GM21390 (cell line): ENCODE results near the gene UXS1.
"Not testable (repeated sequence)": the region's sequence is repeated elsewhere in the genome, so short reads cannot be mapped to it uniquely, and the experiment has no call there.

Source experiments
- ATAC-seq: cut with Tn5 transposase; IDR thresholded peaks from one replicate; pipeline ENCODE4 v1.9.1; 2021; ENCODE audit not compliant: unreplicated experiment

The UXS1 gene

GRCh38 chr2:106193977-106194778, at the start of gene UXS1:
Gene UXS1 (minus strand): TSS chr2:106194301. CDS start chr2:106194241, 60 bp downstream.
- peak; percentile 65 for ATAC-seq

GRCh38 chr2:106239491-106239890, 45.4 kb upstream of the UXS1 start:
- not testable (repeated sequence) for ATAC-seq

- ATAC-seq: not testable (repeated sequence)
Observed at GRCh38 chr2:106235392-106235791, 41.3 kb upstream of the UXS1 start.

- no peak for ATAC-seq
Observed at GRCh38 chr2:106233350-106233706, 39.2 kb upstream of the UXS1 start.

GRCh38 chr2:106232638-106233349, 38.7 kb upstream of the UXS1 start:
- no peak for ATAC-seq

- ATAC-seq: no peak
Observed at GRCh38 chr2:106223347-106223746, 29.2 kb upstream of the UXS1 start.

- not testable (repeated sequence) for ATAC-seq
Observed at GRCh38 chr2:106222057-106222456, 28.0 kb upstream of the UXS1 start.

GRCh38 chr2:106219813-106220212, 25.7 kb upstream of the UXS1 start:
- ATAC-seq: no peak

- ATAC-seq: not testable (repeated sequence)
Observed at GRCh38 chr2:106219157-106219556, 25.1 kb upstream of the UXS1 start.

- ATAC-seq: no peak
Observed at GRCh38 chr2:106208874-106209273, 14.8 kb upstream of the UXS1 start.

- no peak for ATAC-seq
Observed at GRCh38 chr2:106208399-106208798, 14.3 kb upstream of the UXS1 start.

- ATAC-seq: no peak
Observed at GRCh38 chr2:106207246-106207645, 13.1 kb upstream of the UXS1 start.

GRCh38 chr2:106205488-106205887, 11.4 kb upstream of the UXS1 start:
- ATAC-seq: no peak

GRCh38 chr2:106204551-106204950, 10.4 kb upstream of the UXS1 start:
- not testable (repeated sequence) for ATAC-seq

- no peak for ATAC-seq
Observed at GRCh38 chr2:106201661-106202060, 7.6 kb upstream of the UXS1 start.

GRCh38 chr2:106197878-106198277, 3.8 kb upstream of the UXS1 start:
- no peak for ATAC-seq

GRCh38 chr2:106195981-106196380, 1.9 kb upstream of the UXS1 start:
- ATAC-seq: no peak

GRCh38 chr2:106195456-106195855, 1.4 kb upstream of the UXS1 start:
- no peak for ATAC-seq

- no peak for ATAC-seq
Observed at GRCh38 chr2:106193690-106193976, 468 bp downstream of the UXS1 start.

- peak; percentile 44 for ATAC-seq
Observed at GRCh38 chr2:106192752-106193689, 1.1 kb downstream of the UXS1 start.

GRCh38 chr2:106191511-106192016, 2.5 kb downstream of the UXS1 start:
- ATAC-seq: no peak
